ENCODE measurements around the gene MRPS26.

- TF ChIP-seq GATA2 (IDR thresholded peaks at IDR 0.05; ENCODE audit: low read depth, low read length) (no peak), GATA3 (IDR thresholded peaks at IDR 0.05; ENCODE audit: low read depth, low read length) (no peak)
These were observed 35.1 kb downstream of the MRPS26 start for GRCh38 chr20:3080939-3081388.

All from SH-SY5Y (cell line).